ENCODE measurements around the gene CYGB.
"Not testable (repeated sequence)": the region's sequence is repeated elsewhere in the genome, so short reads cannot be mapped to it uniquely, and the experiment has no call there.

CYGB gene

GRCh38 chr17:76517638-76518038, 19.9 kb downstream of the CYGB start:
- Histone ChIP-seq H3K36me3 (ENCODE audit: control insufficient read depth in 2 of 2, insufficient read depth in 1 of 2, low read length in 2 of 2) (no peaks in the 10 kb centered on the region), H3K4me3 (ENCODE audit: low read depth, low read length) (no peak overlapping the region), H3K4me1 (ENCODE audit: control insufficient read depth, insufficient read depth, low read length) (no peaks in the 10 kb centered on the region), H3K9me3 (ENCODE audit: control insufficient read depth, insufficient read depth, low read depth, low read length) (no peaks in the 10 kb centered on the region), H3K27ac (ENCODE audit: extremely low read depth, low read depth, low read length) (no peak overlapping the region)
- TF ChIP-seq ZNF155 (tag by site-specific recombination; IDR thresholded peaks at IDR 0.05) (no peak), EGR2 (tag by site-specific recombination; IDR thresholded peaks at IDR 0.05; ENCODE audit: low read depth) (peak; percentile 80), ZFHX2 (tag by site-specific recombination; conservative IDR thresholded peaks at IDR 0.05) (peak; percentile 70)
- ChIA-PET POLR2A (interaction anchor here (1.1 kb wide), 1 partner anchor 66 kb away, joined by 4 read pairs; no protein-coding TSS in a partner anchor), CTCF (interaction anchor here (1.3 to 3.7 kb wide), 3 partner anchors 10 to 29 kb away, joined by 3 to 20 read pairs (median 14); no protein-coding TSS in a partner anchor)

DNA sequence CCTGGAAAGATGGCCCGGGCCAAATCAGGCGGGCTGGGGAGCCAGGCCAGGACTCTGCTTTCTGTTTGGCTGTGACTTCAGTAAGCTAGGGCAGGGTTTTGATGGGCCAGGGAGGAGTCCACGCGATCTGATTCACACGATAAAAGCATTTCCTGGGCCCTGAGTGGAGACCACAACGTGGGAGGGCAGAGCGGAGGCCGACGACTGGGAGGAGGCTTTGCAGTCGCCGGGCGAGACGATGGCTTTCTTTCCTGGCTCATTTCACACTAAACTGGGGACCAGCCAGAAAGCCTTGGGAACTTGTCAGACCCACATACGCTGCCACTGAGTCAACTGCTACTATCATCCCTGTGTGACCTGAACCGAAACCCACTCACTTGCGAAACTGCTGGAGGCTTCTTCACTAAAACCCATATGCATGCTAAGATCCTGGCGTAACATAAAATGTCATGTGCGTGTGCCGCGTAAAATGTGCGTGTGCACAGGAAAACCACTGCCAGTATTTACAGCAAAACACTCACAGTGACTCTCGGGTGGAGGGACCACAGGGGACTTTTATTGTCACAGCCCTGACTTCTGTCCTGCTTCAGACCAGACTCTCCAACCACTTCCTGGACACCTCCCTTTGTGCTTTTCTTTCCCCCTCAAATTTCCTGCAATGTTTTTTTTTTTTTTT, 22.1 kb downstream of the CYGB start:
- Histone ChIP-seq H3K27ac (ENCODE audit: extremely low read depth, low read depth, low read length) (no peak overlapping the region), H3K4me3 (ENCODE audit: low read depth, low read length) (no peak overlapping the region)
- POLR2A ChIA-PET: no interaction called here

DNA sequence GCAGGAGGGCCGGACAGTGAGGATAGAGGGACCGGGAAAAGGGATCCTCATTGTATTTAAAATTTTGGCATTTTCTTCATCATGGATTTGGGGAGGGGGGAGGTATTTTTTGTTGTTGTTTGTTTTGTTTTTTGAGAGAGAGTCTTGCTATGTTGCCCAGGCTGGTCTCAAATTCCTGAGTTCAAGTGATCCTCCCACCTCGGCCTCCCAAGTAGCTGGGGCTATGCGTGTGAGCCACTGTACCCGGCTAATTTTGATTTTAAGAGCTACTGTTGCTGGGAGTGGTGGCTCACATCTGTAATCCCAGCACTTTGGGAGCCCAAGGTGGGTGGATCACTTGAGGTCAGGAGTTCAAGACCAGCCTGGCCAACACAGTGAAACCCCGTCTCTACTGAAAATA, 23.2 kb downstream of the CYGB start:
- CTCF ChIA-PET: interaction anchor here (0.7 to 2.2 kb wide), 7 partner anchors 9 to 167 kb away, joined by 3 to 21 read pairs (median 4); no protein-coding TSS in a partner anchor
- H3K9me3 ChIP-seq (ENCODE audit: control insufficient read depth, insufficient read depth, low read depth, low read length); H3K4me1 ChIP-seq (ENCODE audit: control insufficient read depth, insufficient read depth, low read length); POLR2A ChIA-PET; H3K36me3 ChIP-seq (ENCODE audit: control insufficient read depth in 2 of 2, insufficient read depth in 1 of 2, low read length in 2 of 2); H3K27ac ChIP-seq (ENCODE audit: extremely low read depth, low read depth, low read length); H3K4me3 ChIP-seq (ENCODE audit: low read depth, low read length): not testable (repeated sequence)
- TF ChIP-seq ZNF121 (tag by site-specific recombination; IDR thresholded peaks at IDR 0.05): peak; percentile 92

More for the DNA sequence above, 22.1 kb downstream of the CYGB start:
- CTCF ChIA-PET: interaction anchor here (0.6 to 2.2 kb wide), 6 partner anchors 8 to 211 kb away, joined by 3 to 21 read pairs (median 4); no protein-coding TSS in a partner anchor
- Histone ChIP-seq H3K4me1 (ENCODE audit: control insufficient read depth, insufficient read depth, low read length) (no peaks in the 10 kb centered on the region), H3K9me3 (ENCODE audit: control insufficient read depth, insufficient read depth, low read depth, low read length) (no peaks in the 10 kb centered on the region), H3K36me3 (ENCODE audit: control insufficient read depth in 2 of 2, insufficient read depth in 1 of 2, low read length in 2 of 2) (no peaks in the 10 kb centered on the region)
- TF ChIP-seq MYNN (tag by site-specific recombination; IDR thresholded peaks at IDR 0.05; ENCODE audit: borderline replicate concordance): peak; percentile 71
- TF ChIP-seq ZEB2 (tag by site-specific recombination; IDR thresholded peaks at IDR 0.05): no peak

DNA sequence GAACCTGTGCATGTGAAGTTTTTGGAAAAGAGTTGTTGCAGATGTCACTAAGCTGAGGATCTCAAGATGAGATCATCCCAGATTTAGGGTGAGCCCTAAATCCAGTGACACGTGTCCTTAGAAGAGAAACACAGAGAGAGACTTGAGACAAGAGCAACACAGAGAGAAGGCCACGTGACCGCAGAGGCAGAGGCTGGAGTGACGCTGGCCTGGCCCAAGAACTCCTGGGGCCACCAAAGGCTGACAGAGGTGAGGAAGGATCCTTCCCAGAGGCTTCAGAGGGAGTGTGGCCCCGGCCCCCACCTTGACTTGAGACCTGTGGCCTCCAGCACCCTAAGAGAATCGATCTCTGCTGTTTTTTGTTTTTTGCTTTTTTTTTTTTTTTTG, 24.2 kb downstream of the CYGB start:
- POLR2A ChIA-PET: interaction anchor here (0.7 kb wide), 2 partner anchors 99 to 111 kb away, joined by 4 to 5 read pairs; no protein-coding TSS in a partner anchor
- TF ChIP-seq BCL6B (tag by site-specific recombination; IDR thresholded peaks at IDR 0.05) (no peak), ZNF114 (tag by site-specific recombination; IDR thresholded peaks at IDR 0.05) (no peak), SCRT2 (tag by site-specific recombination; IDR thresholded peaks at IDR 0.05) (no peak), KLF9 (tag by site-specific recombination; IDR thresholded peaks at IDR 0.05; ENCODE audit: low read depth) (no peak), KLF1 (tag by site-specific recombination; IDR thresholded peaks at IDR 0.05) (no peak), ZNF350 (tag by site-specific recombination; IDR thresholded peaks at IDR 0.05) (no peak), ZNF121 (tag by site-specific recombination; IDR thresholded peaks at IDR 0.05) (no peak), SCRT1 (tag by site-specific recombination; IDR thresholded peaks at IDR 0.05; ENCODE audit: borderline replicate concordance) (no peak)
- TF ChIP-seq, protein P1, sequence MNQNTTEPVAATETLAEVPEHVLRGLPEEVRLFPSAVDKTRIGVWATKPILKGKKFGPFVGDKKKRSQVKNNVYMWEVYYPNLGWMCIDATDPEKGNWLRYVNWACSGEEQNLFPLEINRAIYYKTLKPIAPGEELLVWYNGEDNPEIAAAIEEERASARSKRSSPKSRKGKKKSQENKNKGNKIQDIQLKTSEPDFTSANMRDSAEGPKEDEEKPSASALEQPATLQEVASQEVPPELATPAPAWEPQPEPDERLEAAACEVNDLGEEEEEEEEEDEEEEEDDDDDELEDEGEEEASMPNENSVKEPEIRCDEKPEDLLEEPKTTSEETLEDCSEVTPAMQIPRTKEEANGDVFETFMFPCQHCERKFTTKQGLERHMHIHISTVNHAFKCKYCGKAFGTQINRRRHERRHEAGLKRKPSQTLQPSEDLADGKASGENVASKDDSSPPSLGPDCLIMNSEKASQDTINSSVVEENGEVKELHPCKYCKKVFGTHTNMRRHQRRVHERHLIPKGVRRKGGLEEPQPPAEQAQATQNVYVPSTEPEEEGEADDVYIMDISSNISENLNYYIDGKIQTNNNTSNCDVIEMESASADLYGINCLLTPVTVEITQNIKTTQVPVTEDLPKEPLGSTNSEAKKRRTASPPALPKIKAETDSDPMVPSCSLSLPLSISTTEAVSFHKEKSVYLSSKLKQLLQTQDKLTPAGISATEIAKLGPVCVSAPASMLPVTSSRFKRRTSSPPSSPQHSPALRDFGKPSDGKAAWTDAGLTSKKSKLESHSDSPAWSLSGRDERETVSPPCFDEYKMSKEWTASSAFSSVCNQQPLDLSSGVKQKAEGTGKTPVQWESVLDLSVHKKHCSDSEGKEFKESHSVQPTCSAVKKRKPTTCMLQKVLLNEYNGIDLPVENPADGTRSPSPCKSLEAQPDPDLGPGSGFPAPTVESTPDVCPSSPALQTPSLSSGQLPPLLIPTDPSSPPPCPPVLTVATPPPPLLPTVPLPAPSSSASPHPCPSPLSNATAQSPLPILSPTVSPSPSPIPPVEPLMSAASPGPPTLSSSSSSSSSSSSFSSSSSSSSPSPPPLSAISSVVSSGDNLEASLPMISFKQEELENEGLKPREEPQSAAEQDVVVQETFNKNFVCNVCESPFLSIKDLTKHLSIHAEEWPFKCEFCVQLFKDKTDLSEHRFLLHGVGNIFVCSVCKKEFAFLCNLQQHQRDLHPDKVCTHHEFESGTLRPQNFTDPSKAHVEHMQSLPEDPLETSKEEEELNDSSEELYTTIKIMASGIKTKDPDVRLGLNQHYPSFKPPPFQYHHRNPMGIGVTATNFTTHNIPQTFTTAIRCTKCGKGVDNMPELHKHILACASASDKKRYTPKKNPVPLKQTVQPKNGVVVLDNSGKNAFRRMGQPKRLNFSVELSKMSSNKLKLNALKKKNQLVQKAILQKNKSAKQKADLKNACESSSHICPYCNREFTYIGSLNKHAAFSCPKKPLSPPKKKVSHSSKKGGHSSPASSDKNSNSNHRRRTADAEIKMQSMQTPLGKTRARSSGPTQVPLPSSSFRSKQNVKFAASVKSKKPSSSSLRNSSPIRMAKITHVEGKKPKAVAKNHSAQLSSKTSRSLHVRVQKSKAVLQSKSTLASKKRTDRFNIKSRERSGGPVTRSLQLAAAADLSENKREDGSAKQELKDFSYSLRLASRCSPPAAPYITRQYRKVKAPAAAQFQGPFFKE (tag by site-specific recombination; IDR thresholded peaks at IDR 0.05; ENCODE audit: borderline replicate concordance): no peak
- TF ChIP-seq, protein P2, sequence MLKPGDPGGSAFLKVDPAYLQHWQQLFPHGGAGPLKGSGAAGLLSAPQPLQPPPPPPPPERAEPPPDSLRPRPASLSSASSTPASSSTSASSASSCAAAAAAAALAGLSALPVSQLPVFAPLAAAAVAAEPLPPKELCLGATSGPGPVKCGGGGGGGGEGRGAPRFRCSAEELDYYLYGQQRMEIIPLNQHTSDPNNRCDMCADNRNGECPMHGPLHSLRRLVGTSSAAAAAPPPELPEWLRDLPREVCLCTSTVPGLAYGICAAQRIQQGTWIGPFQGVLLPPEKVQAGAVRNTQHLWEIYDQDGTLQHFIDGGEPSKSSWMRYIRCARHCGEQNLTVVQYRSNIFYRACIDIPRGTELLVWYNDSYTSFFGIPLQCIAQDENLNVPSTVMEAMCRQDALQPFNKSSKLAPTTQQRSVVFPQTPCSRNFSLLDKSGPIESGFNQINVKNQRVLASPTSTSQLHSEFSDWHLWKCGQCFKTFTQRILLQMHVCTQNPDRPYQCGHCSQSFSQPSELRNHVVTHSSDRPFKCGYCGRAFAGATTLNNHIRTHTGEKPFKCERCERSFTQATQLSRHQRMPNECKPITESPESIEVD (tag by site-specific recombination; IDR thresholded peaks at IDR 0.05): no peak
- TF ChIP-seq, protein P3, sequence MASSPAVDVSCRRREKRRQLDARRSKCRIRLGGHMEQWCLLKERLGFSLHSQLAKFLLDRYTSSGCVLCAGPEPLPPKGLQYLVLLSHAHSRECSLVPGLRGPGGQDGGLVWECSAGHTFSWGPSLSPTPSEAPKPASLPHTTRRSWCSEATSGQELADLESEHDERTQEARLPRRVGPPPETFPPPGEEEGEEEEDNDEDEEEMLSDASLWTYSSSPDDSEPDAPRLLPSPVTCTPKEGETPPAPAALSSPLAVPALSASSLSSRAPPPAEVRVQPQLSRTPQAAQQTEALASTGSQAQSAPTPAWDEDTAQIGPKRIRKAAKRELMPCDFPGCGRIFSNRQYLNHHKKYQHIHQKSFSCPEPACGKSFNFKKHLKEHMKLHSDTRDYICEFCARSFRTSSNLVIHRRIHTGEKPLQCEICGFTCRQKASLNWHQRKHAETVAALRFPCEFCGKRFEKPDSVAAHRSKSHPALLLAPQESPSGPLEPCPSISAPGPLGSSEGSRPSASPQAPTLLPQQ (tag by site-specific recombination; IDR thresholded peaks at IDR 0.05): no peak

More for the DNA sequence above, 24.2 kb downstream of the CYGB start:
- H3K4me3 ChIP-seq (ENCODE audit: low read depth, low read length): no peak overlapping the region
- no peaks in the 10 kb centered on the region for H3K4me1 ChIP-seq (ENCODE audit: control insufficient read depth, insufficient read depth, low read length)
- no peak overlapping the region for H3K27ac ChIP-seq (ENCODE audit: extremely low read depth, low read depth, low read length)
- CTCF ChIA-PET: interaction anchor here (1.3 to 8.4 kb wide), 5 partner anchors 10 to 51 kb away, joined by 3 to 187 read pairs (median 11); partner anchors contain the start of genes AANAT and PRCD
- H3K9me3 ChIP-seq (ENCODE audit: control insufficient read depth, insufficient read depth, low read depth, low read length): no peaks in the 10 kb centered on the region
- no peaks in the 10 kb centered on the region for H3K36me3 ChIP-seq (ENCODE audit: control insufficient read depth in 2 of 2, insufficient read depth in 1 of 2, low read length in 2 of 2)
